OCI-LY7 (cell line): ENCODE data around the gene KCNC1. TPM values are rescaled to one million over a fixed set of nuclear protein-coding genes. Genes with fewer than 3 reads are reported as not detected.

ENCODE experiments used
- BruUV-seq: library from RNA; stranded (reverse); fragments of 400-500 nt; replicated peaks from 2 replicates; lab custom pipeline; 2021; lab: Mats Ljungman, UMichigan
- CTCF ChIA-PET: fragments of 300-600 bp; sonication (Branson Sonifier 250); formaldehyde crosslinking; loops from one replicate; lab custom pipeline; 2022; ENCODE audit warnings: antibody characterized with exemption; ENCODE audit not compliant: unreplicated experiment; lab: Charles Lee
- POLR2A ChIA-PET: fragments of 300-600 bp; sonication (Branson Sonifier 250); formaldehyde crosslinking; loops from one replicate; lab custom pipeline; 2022; ENCODE audit warnings: antibody characterized with exemption; lab: Charles Lee
- DNase-seq: peaks from one replicate; pipeline ENCODE4 v3.0.0-alpha.2; 2015; ENCODE audit warnings: low spot score
- H2AFZ ChIP-seq: fragments of 200-600 bp; sonication (generic), shearing (Covaris generic); 2 replicates; pipeline ENCODE4 v1.6.1; 2014; ENCODE audit warnings: mild to moderate bottlenecking, antibody characterized with exemption, low read length, moderate library complexity
- H3K27ac ChIP-seq: fragments of 200-600 bp; sonication (generic); 2 replicates; pipeline ENCODE4 v1.5.1; 2014; ENCODE audit warnings: mixed run types, low read depth, mild to moderate bottlenecking, moderate library complexity, low read length, inconsistent platforms; ENCODE audit not compliant: poor library complexity, severe bottlenecking
- H3K36me3 ChIP-seq: fragments of 200-600 bp; sonication (generic); 2 replicates; pipeline ENCODE4 v1.6.1; 2014; ENCODE audit warnings: mild to moderate bottlenecking, antibody characterized with exemption, low read length, moderate library complexity, mixed read lengths; ENCODE audit not compliant: insufficient read depth
- H3K4me1 ChIP-seq: fragments of 200-600 bp; sonication (generic); 2 replicates; pipeline ENCODE4 v1.5.1; 2014; ENCODE audit warnings: mild to moderate bottlenecking, low read length; ENCODE audit not compliant: insufficient read depth, poor library complexity, severe bottlenecking
- H3K4me2 ChIP-seq: fragments of 200-600 bp; sonication (generic); 2 replicates; pipeline ENCODE4 v1.6.1; 2014; ENCODE audit warnings: mild to moderate bottlenecking, low read length
- H3K4me3 ChIP-seq: fragments of 200-600 bp; sonication (generic); 2 replicates; pipeline ENCODE4 v1.5.1; 2014; ENCODE audit warnings: mild to moderate bottlenecking, low read depth, low read length; ENCODE audit not compliant: poor library complexity, severe bottlenecking
- H3K79me2 ChIP-seq: fragments of 200-600 bp; sonication (generic); 2 replicates; pipeline ENCODE4 v1.6.1; 2016; ENCODE audit warnings: low read depth, mild to moderate bottlenecking, low read length, moderate library complexity, mixed read lengths; ENCODE audit not compliant: insufficient read depth
- H3K9me2 ChIP-seq: fragments of 200-600 bp; sonication (generic); 2 replicates; pipeline ENCODE4 v1.6.1; 2016; ENCODE audit warnings: mild to moderate bottlenecking, low read length, mixed read lengths; ENCODE audit not compliant: insufficient read depth
- H3K9me3 ChIP-seq: fragments of 200-600 bp; sonication (generic); 2 replicates; pipeline ENCODE4 v1.6.1; 2014; ENCODE audit warnings: mild to moderate bottlenecking, mixed run types, low read length, mixed read lengths
- H4K20me1 ChIP-seq: fragments of 200-600 bp; sonication (generic); 2 replicates; pipeline ENCODE4 v1.6.1; 2014; ENCODE audit warnings: mild to moderate bottlenecking, antibody characterized with exemption, low read length, moderate library complexity, mixed read lengths; ENCODE audit not compliant: insufficient read depth
- EZH2phosphoT487 ChIP-seq: fragments of 200-600 bp; sonication (generic); IDR thresholded peaks from 2 replicates; pipeline ENCODE4 v1.6.1; 2018; ENCODE audit warnings: low read depth, borderline replicate concordance, mild to moderate bottlenecking, mixed run types, antibody characterized with exemption, low read length, moderate library complexity, mixed read lengths
- intact Hi-C: fragments of 100-400 bp; cut with micrococcal nuclease; formaldehyde crosslinking; loops from one replicate; pipeline ENCODE4 v1.10.0; 2022; ENCODE audit not compliant: unreplicated experiment
- total RNA-seq, 2 experiments: library from RNA; depleted of rRNA in 1 of 2; stranded (reverse); fragments of >200 nt in 1 of 2; shearing (Covaris generic) in 1 of 2; gene quantifications; 2 replicates each; pipeline ENCODE4 v1.2.3, GENCODE V29; 2014 to 2022
- TF ChIP-seq, protein P1 (sequence below): fragments of 200-600 bp; sonication (generic); conservative IDR thresholded peaks from 2 replicates; pipeline ENCODE4 v1.5.1; 2014; ENCODE audit warnings: mild to moderate bottlenecking, antibody characterized with exemption, low read length, moderate library complexity, mixed read lengths

Gene KCNC1
- total RNA-seq, 2 experiments from 2014 or later: not detected

DNA sequence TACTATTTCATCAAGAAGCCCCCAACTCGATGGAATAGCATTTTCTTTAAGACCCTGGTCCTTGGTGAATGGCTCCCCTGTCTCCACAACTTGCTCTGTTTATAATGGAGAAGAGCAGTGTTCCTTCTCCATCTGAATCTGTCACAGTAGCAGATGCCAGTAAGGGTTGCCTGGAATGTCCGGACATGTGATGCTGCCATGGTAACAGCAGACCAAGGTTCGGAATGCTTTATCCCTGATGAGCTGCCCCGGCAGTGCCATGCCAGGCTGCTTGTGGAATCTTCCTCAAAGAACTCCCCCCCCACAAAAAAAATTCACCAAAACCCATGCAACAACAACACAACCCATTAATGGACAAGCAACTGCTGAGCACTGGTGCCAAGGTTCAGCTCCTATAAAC lies 72.5 kb downstream of the KCNC1 start:
- H2AFZ ChIP-seq: no peak overlapping the region
- no peaks in the 10 kb centered on the region for H3K4me1 ChIP-seq
- intact Hi-C loops: no loop called here
- TF ChIP-seq EZH2phosphoT487: no peak
- TF ChIP-seq, protein P1, sequence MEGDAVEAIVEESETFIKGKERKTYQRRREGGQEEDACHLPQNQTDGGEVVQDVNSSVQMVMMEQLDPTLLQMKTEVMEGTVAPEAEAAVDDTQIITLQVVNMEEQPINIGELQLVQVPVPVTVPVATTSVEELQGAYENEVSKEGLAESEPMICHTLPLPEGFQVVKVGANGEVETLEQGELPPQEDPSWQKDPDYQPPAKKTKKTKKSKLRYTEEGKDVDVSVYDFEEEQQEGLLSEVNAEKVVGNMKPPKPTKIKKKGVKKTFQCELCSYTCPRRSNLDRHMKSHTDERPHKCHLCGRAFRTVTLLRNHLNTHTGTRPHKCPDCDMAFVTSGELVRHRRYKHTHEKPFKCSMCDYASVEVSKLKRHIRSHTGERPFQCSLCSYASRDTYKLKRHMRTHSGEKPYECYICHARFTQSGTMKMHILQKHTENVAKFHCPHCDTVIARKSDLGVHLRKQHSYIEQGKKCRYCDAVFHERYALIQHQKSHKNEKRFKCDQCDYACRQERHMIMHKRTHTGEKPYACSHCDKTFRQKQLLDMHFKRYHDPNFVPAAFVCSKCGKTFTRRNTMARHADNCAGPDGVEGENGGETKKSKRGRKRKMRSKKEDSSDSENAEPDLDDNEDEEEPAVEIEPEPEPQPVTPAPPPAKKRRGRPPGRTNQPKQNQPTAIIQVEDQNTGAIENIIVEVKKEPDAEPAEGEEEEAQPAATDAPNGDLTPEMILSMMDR: no peak
- H3K9me3 ChIP-seq: no peaks in the 10 kb centered on the region
- H3K4me3 ChIP-seq: no peak overlapping the region
- H3K79me2 ChIP-seq: no peaks in the 10 kb centered on the region
- no peaks in the 10 kb centered on the region for H3K9me2 ChIP-seq
- BruUV-seq: no TSS peak
- no peaks in the 10 kb centered on the region for H4K20me1 ChIP-seq
- H3K4me2 ChIP-seq: no peak overlapping the region
- no peaks in the 10 kb centered on the region for H3K36me3 ChIP-seq
- ChIA-PET CTCF (no interaction called here), POLR2A (no interaction called here)
- no peak overlapping the region for H3K27ac ChIP-seq
- DNase-seq: no peak

DNA sequence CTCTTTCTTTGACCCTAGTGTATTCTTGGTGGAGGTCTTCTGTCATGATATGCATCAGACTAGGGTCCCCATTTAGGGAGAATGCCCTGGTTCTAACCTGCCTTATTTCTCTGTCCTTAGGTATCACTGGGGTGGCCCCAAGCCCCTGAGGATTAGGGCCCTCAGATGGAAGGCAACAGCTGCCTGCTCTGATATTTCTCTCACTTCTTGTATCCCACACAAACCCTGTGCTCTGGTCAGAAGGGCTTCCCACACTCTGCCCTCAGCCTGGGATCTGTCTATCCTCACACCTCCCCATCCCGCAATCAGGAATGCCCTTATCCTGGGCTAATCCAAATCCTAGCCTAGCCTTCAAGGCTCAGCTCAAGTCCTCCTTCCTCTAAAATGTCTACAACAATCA lies 75.5 kb downstream of the KCNC1 start:
- no TSS peak for BruUV-seq
- CTCF ChIA-PET: no interaction called here
- intact Hi-C loops: no loop called here
- DNase-seq: no peak
- H4K20me1 ChIP-seq: no peaks in the 10 kb centered on the region
- H3K9me3 ChIP-seq: no peaks in the 10 kb centered on the region
- no peak overlapping the region for H3K4me2 ChIP-seq
- no peaks in the 10 kb centered on the region for H3K9me2 ChIP-seq
- no peaks in the 10 kb centered on the region for H3K4me1 ChIP-seq
- H3K27ac ChIP-seq: no peak overlapping the region
- TF ChIP-seq, protein P1: no peak
- no peak for TF ChIP-seq EZH2phosphoT487
- H3K36me3 ChIP-seq: no peaks in the 10 kb centered on the region
- no peak overlapping the region for H2AFZ ChIP-seq
- H3K79me2 ChIP-seq: no peaks in the 10 kb centered on the region
- POLR2A ChIA-PET: interaction anchor here (0.7 kb wide), 1 partner anchor 18 kb away, joined by 3 read pairs; no protein-coding TSS in a partner anchor
- H3K4me3 ChIP-seq: no peak overlapping the region

DNA sequence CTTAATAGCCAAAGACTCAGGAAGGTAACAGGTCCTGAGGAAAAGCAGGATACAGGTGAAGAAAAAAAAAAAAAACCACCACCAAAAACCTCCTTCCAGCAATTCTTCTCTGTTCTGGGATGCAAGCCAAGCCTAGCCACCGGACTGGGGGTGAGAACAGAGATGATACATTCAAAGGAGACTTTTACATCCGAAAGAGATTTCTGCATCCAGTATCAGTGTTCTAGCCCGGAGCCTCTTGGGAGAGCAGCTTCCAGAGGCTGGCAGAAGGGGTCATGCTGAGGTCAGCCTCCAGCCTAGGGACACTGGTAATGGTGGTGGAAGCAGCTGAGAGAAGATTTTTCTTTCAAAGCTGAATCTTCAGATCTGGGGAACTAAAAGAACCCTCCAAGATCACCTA lies 76.2 kb downstream of the KCNC1 start:
- intact Hi-C loops: no loop called here
- no TSS peak for BruUV-seq
- Histone ChIP-seq H3K27ac (no peak overlapping the region), H3K79me2 (no peaks in the 10 kb centered on the region), H3K4me1 (no peaks in the 10 kb centered on the region), H3K4me2 (no peak overlapping the region), H3K9me3 (no peaks in the 10 kb centered on the region), H3K9me2 (no peaks in the 10 kb centered on the region), H3K36me3 (no peaks in the 10 kb centered on the region), H3K4me3 (no peak overlapping the region), H4K20me1 (no peaks in the 10 kb centered on the region), H2AFZ (no peak overlapping the region)
- POLR2A ChIA-PET: interaction anchor here (0.7 kb wide), 1 partner anchor 17 kb away, joined by 3 read pairs; no protein-coding TSS in a partner anchor
- CTCF ChIA-PET: no interaction called here
- TF ChIP-seq, protein P1: no peak
- TF ChIP-seq EZH2phosphoT487: no peak
- DNase-seq: no peak
